K562 (cell line): ENCODE data around the gene SPDYA. TPM values are rescaled to one million over a fixed set of nuclear protein-coding genes. Genes with fewer than 3 reads are reported as not detected.
A peak's percentile ranks its signal among the peaks of the same experiment; 100 is the strongest.

ENCODE experiments used
- CREBBP ChIP-seq: IDR thresholded peaks from one replicate; pipeline ENCODE4 v1.6.1; 2012; ENCODE audit warnings: low read depth, mild to moderate bottlenecking, control low read depth, inconsistent platforms, low read length
- EP400 ChIP-seq: fragments of 450-650 bp; IDR thresholded peaks from 2 replicates; pipeline ENCODE4 v1.6.1; 2017; ENCODE audit warnings: antibody characterized with exemption, mild to moderate bottlenecking, moderate library complexity
- PHB ChIP-seq: fragments of 250-450 bp; sonication (Bioruptor Pico); IDR thresholded peaks from 2 replicates; pipeline ENCODE4 v1.5.0; 2021
- RB1 ChIP-seq: fragments of 450-650 bp; IDR thresholded peaks from 2 replicates; pipeline ENCODE4 v1.6.1; 2017; ENCODE audit warnings: low read depth, mild to moderate bottlenecking
- polyA plus RNA-seq, 8 experiments: library from polyadenylated mRNA; depleted of rRNA in 4 of 8; stranded (reverse) in 5 of 8; unstranded in 3 of 8; fragments of >200 nt; fragmentation: Nextera tagmentation in 2 of 8; fragmentation: Illumina TruSeq in 1 of 8; extraction: Ambion mirVana in 2 of 8; extraction: Trizol in 1 of 8; gene quantifications; 2 replicates each; pipeline versions ENCODE4 v1.2.1 to v1.2.3, GENCODE V29; 2011 to 2014; ENCODE audit warnings: inconsistent platforms in 1 of 8, missing spikeins in 1 of 8
- total RNA-seq, 7 experiments: library from RNA; depleted of rRNA in 6 of 7; stranded (reverse); fragments of >200 nt in 6 of 7; fragmentation: Illumina TruSeq in 2 of 7; extraction: Trizol in 2 of 7; gene quantifications; 2 replicates each; pipeline versions ENCODE4 v1.2.1 to v1.2.3, GENCODE V29; 2011 to 2021; ENCODE audit warnings: low replicate concordance in 1 of 7
- TF ChIP-seq, protein P1 (sequence below): fragments of 250-450 bp; sonication (Bioruptor Pico); IDR thresholded peaks from 2 replicates; pipeline ENCODE4 v1.4.0; 2020; ENCODE audit warnings: mild to moderate bottlenecking, moderate library complexity
- TF ChIP-seq, protein P2 (sequence below), 3 experiments: fragments of 200-800 bp in 1 of 3; fragments of 250-450 bp in 1 of 3; fragments of 450-650 bp in 1 of 3; sonication (Bioruptor Pico) in 1 of 3; sonication (Bioruptor generic) in 1 of 3; formaldehyde crosslinking in 1 of 3; IDR thresholded peaks; 2 replicates each; pipeline versions ENCODE4 v1.6.1 to v1.8.0; 2016 to 2022; ENCODE audit warnings: mild to moderate bottlenecking in 2 of 3, missing genetic modification characterization in 2 of 3, missing compliant biosample characterization in 1 of 3, moderate library complexity in 1 of 3
- TF ChIP-seq, protein P3 (sequence below): sonication (generic); formaldehyde crosslinking; IDR thresholded peaks from 2 replicates; pipeline ENCODE4 v1.8.1; 2023; ENCODE audit warnings: mild to moderate bottlenecking, missing genetic modification reagents
- TF ChIP-seq, protein P4 (sequence below): sonication (generic); formaldehyde crosslinking; IDR thresholded peaks from 2 replicates; pipeline ENCODE4 v1.8.0; 2023; ENCODE audit warnings: mild to moderate bottlenecking, missing genetic modification reagents
- TF ChIP-seq, protein P5 (sequence below), 3 experiments: IDR thresholded peaks in 2 of 3; conservative IDR thresholded peaks in 1 of 3; 2 replicates each; pipeline ENCODE4 v1.5.1; 2011 to 2012; ENCODE audit warnings: low read length in 3 of 3, mild to moderate bottlenecking in 3 of 3, control low read depth in 2 of 3, improper control_type of control experiment in 1 of 3, inconsistent platforms in 1 of 3, low read depth in 1 of 3, mixed read lengths in 1 of 3, moderate library complexity in 1 of 3; ENCODE audit not compliant: insufficient read depth in 2 of 3

Gene SPDYA
- total and polyA plus RNA-seq, 9 of the 15 experiments (the other 6 are each of a cell fraction or from before 2014, with no cell fraction given), result 0.05 to 1.6 (median 0.30) TPM; not detected in 1

DNA sequence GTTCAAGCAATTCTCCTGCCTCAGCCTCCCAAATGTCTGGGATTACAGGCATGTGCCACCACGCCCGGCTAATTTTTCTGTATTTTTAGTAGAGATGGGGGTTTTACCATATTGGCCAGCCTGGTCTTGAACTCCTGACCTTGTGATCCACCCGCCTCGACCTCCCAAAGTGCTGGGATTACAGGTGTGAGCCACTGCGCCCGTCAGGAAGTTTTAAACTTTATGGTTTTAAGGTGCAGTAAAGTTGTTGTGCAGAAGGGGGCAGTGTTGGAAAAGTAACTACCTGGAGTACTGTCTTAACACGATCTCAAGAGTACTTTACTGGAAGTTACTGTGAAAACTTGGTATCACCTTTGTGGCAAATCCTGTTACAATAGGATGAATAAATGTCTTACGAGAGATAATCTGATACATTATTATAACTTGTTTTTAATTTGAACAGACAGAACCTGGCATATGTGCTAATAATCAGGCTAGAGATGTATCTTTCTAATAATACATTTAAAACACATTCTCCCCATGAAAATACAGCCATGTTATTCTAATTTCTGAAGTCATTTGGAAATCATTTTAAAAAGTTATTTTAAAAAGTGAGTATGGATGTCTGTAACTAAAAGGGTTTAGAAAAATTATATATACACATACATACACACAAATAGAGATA is 10.8 kb downstream of the SPDYA start (continued):
- TF ChIP-seq, protein P1, sequence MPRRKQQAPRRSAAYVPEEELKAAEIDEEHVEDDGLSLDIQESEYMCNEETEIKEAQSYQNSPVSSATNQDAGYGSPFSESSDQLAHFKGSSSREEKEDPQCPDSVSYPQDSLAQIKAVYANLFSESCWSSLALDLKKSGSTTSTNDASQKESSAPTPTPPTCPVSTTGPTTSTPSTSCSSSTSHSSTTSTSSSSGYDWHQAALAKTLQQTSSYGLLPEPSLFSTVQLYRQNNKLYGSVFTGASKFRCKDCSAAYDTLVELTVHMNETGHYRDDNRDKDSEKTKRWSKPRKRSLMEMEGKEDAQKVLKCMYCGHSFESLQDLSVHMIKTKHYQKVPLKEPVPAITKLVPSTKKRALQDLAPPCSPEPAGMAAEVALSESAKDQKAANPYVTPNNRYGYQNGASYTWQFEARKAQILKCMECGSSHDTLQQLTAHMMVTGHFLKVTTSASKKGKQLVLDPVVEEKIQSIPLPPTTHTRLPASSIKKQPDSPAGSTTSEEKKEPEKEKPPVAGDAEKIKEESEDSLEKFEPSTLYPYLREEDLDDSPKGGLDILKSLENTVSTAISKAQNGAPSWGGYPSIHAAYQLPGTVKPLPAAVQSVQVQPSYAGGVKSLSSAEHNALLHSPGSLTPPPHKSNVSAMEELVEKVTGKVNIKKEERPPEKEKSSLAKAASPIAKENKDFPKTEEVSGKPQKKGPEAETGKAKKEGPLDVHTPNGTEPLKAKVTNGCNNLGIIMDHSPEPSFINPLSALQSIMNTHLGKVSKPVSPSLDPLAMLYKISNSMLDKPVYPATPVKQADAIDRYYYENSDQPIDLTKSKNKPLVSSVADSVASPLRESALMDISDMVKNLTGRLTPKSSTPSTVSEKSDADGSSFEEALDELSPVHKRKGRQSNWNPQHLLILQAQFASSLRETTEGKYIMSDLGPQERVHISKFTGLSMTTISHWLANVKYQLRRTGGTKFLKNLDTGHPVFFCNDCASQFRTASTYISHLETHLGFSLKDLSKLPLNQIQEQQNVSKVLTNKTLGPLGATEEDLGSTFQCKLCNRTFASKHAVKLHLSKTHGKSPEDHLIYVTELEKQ (CRISPR knock-in tag), result no peak
- TF ChIP-seq PHB (no peak), RB1 (0 out of 2 replicates have a peak, but pooled peaks have one; percentile 18), EP400 (peak; percentile 17; the same call in 1 of the 2 replicates), CREBBP (no peak)
- TF ChIP-seq, protein P2, sequence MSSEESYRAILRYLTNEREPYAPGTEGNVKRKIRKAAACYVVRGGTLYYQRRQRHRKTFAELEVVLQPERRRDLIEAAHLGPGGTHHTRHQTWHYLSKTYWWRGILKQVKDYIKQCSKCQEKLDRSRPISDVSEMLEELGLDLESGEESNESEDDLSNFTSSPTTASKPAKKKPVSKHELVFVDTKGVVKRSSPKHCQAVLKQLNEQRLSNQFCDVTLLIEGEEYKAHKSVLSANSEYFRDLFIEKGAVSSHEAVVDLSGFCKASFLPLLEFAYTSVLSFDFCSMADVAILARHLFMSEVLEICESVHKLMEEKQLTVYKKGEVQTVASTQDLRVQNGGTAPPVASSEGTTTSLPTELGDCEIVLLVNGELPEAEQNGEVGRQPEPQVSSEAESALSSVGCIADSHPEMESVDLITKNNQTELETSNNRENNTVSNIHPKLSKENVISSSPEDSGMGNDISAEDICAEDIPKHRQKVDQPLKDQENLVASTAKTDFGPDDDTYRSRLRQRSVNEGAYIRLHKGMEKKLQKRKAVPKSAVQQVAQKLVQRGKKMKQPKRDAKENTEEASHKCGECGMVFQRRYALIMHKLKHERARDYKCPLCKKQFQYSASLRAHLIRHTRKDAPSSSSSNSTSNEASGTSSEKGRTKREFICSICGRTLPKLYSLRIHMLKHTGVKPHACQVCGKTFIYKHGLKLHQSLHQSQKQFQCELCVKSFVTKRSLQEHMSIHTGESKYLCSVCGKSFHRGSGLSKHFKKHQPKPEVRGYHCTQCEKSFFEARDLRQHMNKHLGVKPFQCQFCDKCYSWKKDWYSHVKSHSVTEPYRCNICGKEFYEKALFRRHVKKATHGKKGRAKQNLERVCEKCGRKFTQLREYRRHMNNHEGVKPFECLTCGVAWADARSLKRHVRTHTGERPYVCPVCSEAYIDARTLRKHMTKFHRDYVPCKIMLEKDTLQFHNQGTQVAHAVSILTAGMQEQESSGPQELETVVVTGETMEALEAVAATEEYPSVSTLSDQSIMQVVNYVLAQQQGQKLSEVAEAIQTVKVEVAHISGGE (CRISPR knock-in tag; IDR thresholded peaks at IDR 0.05), result no peak
- TF ChIP-seq, protein P3, sequence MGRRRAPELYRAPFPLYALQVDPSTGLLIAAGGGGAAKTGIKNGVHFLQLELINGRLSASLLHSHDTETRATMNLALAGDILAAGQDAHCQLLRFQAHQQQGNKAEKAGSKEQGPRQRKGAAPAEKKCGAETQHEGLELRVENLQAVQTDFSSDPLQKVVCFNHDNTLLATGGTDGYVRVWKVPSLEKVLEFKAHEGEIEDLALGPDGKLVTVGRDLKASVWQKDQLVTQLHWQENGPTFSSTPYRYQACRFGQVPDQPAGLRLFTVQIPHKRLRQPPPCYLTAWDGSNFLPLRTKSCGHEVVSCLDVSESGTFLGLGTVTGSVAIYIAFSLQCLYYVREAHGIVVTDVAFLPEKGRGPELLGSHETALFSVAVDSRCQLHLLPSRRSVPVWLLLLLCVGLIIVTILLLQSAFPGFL (CRISPR knock-in tag), result no peak
- TF ChIP-seq, protein P4, sequence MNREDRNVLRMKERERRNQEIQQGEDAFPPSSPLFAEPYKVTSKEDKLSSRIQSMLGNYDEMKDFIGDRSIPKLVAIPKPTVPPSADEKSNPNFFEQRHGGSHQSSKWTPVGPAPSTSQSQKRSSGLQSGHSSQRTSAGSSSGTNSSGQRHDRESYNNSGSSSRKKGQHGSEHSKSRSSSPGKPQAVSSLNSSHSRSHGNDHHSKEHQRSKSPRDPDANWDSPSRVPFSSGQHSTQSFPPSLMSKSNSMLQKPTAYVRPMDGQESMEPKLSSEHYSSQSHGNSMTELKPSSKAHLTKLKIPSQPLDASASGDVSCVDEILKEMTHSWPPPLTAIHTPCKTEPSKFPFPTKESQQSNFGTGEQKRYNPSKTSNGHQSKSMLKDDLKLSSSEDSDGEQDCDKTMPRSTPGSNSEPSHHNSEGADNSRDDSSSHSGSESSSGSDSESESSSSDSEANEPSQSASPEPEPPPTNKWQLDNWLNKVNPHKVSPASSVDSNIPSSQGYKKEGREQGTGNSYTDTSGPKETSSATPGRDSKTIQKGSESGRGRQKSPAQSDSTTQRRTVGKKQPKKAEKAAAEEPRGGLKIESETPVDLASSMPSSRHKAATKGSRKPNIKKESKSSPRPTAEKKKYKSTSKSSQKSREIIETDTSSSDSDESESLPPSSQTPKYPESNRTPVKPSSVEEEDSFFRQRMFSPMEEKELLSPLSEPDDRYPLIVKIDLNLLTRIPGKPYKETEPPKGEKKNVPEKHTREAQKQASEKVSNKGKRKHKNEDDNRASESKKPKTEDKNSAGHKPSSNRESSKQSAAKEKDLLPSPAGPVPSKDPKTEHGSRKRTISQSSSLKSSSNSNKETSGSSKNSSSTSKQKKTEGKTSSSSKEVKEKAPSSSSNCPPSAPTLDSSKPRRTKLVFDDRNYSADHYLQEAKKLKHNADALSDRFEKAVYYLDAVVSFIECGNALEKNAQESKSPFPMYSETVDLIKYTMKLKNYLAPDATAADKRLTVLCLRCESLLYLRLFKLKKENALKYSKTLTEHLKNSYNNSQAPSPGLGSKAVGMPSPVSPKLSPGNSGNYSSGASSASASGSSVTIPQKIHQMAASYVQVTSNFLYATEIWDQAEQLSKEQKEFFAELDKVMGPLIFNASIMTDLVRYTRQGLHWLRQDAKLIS (CRISPR knock-in tag), result no peak
- TF ChIP-seq, protein P5, sequence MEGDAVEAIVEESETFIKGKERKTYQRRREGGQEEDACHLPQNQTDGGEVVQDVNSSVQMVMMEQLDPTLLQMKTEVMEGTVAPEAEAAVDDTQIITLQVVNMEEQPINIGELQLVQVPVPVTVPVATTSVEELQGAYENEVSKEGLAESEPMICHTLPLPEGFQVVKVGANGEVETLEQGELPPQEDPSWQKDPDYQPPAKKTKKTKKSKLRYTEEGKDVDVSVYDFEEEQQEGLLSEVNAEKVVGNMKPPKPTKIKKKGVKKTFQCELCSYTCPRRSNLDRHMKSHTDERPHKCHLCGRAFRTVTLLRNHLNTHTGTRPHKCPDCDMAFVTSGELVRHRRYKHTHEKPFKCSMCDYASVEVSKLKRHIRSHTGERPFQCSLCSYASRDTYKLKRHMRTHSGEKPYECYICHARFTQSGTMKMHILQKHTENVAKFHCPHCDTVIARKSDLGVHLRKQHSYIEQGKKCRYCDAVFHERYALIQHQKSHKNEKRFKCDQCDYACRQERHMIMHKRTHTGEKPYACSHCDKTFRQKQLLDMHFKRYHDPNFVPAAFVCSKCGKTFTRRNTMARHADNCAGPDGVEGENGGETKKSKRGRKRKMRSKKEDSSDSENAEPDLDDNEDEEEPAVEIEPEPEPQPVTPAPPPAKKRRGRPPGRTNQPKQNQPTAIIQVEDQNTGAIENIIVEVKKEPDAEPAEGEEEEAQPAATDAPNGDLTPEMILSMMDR (IDR thresholded peaks at IDR 0.05 in 2 of 3, conservative IDR thresholded peaks at IDR 0.05 in 1 of 3; ENCODE audit: insufficient read depth in 2 of 3, low read depth in 1 of 3, low read length in 3 of 3), result peak; percentile 69 to 84 (median 69)
